Activated naive CD4-positive, alpha-beta T cell (primary cell): ENCODE results near the gene CSNK1E.

Experiments
- DNase-seq, 4 experiments: peaks; one replicate each; lab custom pipeline; 2025; lab: John Stamatoyannopoulos, UW

CSNK1E gene

GRCh38 chr22:38273135-38273826 is 44.0 kb downstream of the CSNK1E start:
- DNase-seq = no peak

- DNase-seq = peak; percentile 47 to 76 (median 52)
Measured at GRCh38 chr22:38272373-38273134, 44.7 kb downstream of the CSNK1E start, which contains the start of gene TMEM184B. TSS of gene TMEM184B (minus strand) at chr22:38273010. CDS start at chr22:38247961, 25,049 bp downstream.

DNA sequence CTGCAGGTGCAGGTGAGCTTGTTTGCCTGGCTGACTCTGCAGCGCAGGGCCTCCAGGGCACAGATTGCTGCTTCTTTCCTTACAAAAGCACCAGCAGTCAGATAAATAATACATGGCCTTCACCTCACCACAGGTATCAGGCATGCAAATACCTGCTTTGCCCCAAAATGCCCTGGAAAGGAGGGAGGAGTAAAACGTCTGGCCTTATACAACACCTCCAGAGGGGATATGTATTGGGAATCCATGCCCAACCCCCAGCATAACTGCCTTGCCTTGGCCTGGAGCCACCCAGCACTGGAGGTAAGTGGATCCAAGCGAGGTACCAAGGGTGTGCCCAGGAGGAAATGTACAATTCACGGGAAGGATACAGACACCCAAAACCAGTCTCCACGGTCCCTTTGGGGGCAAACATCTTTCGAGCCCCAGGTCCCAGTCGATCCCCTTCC is 45.3 kb downstream of the CSNK1E start:
- no peak for DNase-seq

GRCh38 chr22:38271101-38271500 is 46.1 kb downstream of the CSNK1E start:
- DNase-seq = no peak

DNA sequence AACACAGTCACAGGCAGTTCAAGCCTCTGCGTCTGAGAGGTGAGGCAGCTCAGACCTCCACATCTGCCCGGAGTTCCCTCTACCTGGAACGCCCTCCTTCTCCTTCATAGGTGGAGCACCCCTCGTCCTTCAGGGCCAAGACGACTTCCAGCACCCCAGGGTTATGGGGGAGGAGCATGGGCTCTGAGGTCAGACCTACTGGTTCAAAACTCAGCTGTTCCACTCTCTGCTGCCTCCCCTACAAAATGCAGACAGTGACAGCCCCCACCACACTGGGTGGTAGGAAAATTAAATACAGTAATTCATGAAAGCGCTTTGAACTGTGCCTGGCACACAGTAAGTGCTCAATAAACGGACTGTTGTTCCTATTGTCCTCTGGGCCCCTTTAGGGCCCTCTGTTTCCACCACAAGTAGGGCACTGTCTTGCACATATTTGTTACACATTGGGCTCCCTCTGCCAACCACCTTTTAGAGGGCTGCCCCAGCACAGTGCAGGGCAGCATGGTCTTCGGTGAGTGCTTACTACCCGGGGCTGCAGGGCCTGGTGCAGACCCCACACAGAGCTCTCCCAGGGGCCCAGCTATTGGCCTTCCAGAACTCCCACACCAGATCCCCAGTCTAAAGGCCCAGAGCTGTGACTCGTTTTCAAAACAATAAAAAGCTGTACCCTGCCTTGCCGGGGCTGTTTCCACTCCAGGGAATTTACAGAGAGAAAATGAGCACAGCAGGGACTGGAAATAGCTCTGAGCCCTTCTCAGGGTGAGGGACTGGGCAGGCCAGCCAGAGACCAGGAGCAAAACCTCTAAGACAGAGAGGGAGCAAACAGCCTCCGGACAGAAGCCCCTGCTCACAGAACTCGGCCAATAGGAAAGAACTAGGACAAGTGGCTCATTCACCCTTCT is 46.9 kb downstream of the CSNK1E start:
- DNase-seq = no peak

DNA sequence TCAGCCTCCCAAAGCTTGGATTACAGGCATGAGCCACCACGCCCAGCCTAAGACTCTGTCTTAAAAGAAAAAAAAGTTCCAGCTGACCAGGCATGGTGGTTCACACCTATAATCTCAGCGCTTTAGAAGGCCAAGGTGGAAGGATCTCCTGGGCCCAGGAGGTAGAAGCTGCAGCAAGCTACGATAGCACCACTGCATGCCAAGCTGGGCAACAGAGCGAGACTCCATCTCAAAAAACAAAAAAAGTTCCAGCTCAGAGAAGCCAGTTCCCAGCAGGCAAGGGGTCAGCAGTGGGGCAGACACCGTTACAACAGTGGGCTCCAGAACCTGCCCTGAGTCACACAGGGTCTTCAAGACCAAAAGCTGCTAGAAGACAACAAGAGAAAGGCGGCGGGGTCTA is 47.8 kb downstream of the CSNK1E start:
- DNase-seq = no peak

DNA sequence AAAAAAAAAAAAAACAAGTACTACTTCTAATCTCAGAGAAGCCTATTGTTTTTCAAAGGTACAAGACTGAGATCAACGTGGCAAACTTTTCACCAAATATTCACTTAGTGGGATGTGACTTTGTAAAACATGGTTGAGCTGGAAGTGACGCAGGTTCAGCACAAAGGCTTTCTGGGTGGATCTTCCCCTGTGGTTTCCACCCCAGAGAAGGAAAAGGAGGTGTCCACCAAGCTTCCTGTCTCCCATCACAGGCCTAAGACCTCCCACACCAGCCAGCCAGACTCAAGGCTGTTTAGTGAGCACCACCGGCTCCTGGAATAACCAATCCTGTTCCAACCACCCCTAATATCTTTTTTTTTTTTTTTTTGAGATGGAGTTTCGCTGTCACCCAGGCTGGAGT is 50.1 kb downstream of the CSNK1E start:
- DNase-seq = peak in 2 of 4 experiments; percentile 10 to 24

DNA sequence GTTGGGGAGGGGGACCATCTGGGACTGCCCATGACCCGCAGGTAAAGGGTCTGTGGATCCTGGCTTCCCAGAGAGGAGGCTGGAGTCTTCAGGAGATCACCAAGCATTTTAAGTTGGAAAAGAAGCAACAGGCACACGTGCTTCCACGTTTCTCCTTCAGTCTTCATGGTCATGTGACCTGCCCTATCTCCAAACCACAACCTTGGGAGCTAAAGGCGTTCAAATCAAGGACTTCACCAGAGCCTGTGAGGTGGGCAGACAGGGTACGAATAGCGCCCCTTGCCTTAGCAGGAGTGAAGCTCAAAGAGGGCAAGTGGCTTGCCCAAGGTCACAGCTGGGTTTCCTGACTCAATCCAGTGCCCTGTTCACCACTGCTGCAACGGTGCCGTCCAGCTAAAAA is 51.1 kb downstream of the CSNK1E start:
- no peak for DNase-seq

DNA sequence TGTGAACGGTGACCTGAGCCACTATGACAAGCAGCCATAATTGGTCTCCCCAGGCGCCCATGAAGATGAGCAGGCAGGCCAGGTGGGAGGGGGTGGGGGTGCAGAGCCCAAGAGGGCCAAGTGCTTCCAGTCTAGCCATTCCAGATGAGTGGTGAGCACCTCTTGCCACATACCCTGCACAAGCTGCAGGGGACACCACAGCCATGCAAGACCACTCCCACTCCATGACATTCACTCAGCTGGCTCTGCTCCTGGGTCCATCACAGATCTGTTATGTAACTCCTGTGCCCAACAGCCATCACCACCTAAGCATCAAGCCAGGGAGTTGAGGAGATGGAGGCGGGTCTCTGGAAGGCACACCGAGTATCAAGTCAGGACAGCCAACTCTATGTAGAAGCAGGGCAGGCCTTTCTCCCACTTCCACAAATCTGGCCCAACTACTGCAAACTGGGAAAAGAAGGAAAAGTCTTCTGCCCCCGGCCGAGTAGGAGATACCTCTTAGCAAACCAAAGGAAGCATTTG is 52.9 kb downstream of the CSNK1E start:
- no peak for DNase-seq

GRCh38 chr22:38262051-38262795 is 55.0 kb downstream of the CSNK1E start:
- peak in 1 of 4 experiments; percentile 21 for DNase-seq

DNA sequence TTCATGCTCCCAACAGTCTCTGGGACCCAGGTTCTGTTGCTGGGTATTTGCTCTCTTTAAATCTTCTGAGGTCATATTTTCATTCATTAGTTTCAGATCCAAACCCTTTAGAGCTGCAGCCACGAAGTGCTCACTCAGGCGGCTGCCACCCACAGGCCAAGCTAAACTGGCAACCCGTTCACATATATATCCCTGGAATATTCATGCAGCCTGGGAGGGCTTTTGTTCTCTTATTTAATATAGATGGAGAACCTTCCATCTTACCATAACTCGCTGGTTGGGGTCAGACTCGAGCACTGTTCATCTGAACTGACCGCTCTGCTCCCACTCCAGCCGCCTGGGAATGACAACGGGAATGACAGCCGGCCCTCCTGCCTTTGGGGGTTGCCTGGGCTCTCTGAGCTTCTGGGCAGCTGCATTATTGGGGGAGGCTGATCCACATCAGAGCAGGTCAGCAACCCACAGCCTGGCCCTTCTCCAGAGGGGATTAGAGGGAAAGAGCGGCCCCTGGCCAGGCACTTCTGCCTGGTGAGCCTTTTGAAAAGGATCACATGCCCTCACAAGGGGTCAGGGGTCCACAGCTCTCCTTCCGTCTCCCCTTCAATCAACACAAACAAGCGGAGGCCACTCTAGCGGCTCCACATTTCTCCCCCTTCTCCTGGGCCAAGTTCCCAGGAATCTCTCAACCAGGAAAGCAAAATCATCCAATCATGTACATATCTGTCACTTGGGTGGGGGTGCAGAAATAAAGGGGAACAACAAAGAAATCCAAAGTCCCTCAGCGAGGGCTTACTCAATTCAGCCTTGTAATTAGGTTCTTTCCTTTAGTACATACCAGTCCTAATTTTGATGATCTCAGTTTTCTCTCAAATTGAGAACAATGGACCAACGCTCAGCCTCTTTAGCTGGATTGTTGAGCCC is 56.2 kb downstream of the CSNK1E start:
- no peak for DNase-seq

DNA sequence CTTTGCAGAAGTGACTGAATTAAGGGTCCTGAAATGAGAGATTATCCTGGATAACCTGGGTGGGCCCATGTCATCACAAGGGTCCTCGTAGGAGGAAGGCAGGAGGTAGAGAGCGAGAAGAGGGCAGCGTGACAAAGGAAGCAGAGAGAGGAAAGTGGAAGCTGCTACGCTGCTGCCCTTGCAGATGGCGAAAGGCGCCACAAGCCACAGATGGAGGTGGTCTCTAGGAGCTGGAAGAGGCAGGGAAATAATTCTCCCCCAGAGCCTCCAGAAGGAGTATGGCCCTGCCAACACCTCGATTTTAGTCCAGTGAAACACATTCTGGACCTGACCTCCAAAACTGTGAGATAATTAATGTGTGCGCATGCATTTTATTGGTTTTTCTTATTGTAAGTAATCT is 57.9 kb downstream of the CSNK1E start:
- no peak for DNase-seq

- no peak for DNase-seq
Measured at GRCh38 chr22:38258895-38259294, 58.3 kb downstream of the CSNK1E start.

DNA sequence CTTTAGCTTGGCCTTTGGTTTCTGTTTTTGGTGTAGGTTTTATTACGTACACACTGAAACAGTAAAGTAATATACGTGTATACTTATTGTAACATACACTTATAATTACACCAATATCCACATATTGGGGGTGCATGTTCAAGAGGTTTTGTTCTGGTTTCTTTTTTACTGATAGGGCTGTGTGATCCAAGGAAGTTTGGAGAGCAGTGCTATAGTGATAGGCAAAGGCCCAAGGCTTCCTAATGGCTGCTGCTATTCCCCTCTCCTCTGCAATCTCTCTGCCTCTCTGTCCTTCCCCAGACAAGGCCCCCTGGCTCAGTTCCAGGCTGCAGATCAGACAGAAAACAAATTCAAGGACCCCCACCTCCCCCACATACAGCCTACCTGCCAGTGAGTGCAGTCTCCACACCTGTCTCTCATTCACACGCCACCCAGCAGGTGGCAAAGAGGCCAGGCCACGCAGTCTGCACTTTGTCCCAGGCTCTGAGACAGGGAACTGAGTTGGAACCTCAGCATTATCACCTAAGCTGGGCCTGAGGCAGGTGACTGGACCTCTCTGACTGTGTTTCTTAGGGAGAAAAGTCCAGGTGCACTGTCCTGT is 59.5 kb downstream of the CSNK1E start:
- no peak for DNase-seq

DNA sequence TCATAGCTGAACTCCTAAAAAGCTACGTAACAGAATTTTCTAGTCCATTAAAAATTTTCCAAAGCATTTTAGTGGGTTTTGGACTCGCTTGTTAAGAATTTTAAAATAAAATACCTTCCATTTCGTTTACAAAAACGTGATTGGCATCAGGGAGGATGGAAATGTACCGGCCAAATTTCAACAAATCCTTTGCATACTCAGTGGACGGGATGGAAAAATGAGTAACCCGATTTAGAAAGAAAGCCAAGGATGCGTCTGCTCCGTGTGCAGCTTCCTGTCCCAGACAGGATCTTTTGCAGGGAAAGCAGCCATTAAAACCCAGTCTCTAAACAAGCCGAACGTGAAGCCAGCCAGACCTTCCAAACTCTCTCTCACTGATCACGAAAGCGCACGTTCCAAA is 60.1 kb downstream of the CSNK1E start:
- DNase-seq = no peak

GRCh38 chr22:38255697-38256096 is 61.5 kb downstream of the CSNK1E start:
- DNase-seq = no peak

DNA sequence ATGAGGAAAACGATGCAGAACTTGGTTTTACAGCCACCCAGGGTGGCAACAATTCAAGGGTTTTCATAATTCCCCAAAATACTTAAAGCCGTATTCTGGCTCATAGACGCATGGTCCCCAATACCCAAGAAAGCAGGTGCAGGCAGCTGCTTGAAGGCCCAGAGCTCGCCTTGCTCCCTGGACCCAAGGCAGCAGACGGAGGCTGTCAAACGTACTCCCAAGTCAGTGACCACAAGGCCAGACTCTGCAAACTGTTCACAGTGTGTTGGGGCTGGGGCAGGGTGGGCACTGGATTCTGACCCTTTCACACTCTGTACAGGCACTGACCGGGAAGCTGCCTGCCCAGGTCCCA is 65.9 kb downstream of the CSNK1E start:
- DNase-seq = no peak

- DNase-seq = no peak
Measured at GRCh38 chr22:38250643-38251340, 66.4 kb downstream of the CSNK1E start.
